HK-2 (cell line): Measurements from ENCODE around the gene LAMTOR4.
"Not testable (repeated sequence)": the region's sequence is repeated elsewhere in the genome, so short reads cannot be mapped to it uniquely, and the experiment has no call there.

Source experiments
- DNase-seq: peaks from one replicate; pipeline ENCODE4 v3.0.0-alpha.2; 2018; ENCODE audit not compliant: unreplicated experiment

The LAMTOR4 gene

DNA sequence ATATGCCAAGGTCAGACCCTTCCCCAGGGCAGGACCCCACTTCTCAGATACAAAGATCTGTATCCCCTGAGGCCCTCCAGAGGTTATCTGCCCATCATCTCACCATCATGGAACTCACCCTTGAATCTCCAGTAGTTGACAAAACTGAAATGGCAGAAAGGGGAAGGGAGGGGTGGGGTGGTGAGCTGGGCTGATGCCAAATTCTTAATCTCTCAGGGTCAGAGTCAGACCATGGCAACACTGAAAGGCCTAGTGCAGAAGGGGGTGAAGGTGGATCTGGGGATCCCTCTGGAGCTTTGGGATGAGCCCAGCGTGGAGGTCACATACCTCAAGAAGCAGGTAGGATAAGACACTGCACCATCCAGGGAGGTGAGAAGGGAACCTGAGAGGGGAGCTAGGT, 26.1 kb upstream of the LAMTOR4 start:
- no peak for DNase-seq

GRCh38 chr7:100124301-100125230, 24.2 kb upstream of the LAMTOR4 start:
- no peak for DNase-seq

- DNase-seq, result no peak
Observed at GRCh38 chr7:100126239-100126930, 22.3 kb upstream of the LAMTOR4 start.

DNA sequence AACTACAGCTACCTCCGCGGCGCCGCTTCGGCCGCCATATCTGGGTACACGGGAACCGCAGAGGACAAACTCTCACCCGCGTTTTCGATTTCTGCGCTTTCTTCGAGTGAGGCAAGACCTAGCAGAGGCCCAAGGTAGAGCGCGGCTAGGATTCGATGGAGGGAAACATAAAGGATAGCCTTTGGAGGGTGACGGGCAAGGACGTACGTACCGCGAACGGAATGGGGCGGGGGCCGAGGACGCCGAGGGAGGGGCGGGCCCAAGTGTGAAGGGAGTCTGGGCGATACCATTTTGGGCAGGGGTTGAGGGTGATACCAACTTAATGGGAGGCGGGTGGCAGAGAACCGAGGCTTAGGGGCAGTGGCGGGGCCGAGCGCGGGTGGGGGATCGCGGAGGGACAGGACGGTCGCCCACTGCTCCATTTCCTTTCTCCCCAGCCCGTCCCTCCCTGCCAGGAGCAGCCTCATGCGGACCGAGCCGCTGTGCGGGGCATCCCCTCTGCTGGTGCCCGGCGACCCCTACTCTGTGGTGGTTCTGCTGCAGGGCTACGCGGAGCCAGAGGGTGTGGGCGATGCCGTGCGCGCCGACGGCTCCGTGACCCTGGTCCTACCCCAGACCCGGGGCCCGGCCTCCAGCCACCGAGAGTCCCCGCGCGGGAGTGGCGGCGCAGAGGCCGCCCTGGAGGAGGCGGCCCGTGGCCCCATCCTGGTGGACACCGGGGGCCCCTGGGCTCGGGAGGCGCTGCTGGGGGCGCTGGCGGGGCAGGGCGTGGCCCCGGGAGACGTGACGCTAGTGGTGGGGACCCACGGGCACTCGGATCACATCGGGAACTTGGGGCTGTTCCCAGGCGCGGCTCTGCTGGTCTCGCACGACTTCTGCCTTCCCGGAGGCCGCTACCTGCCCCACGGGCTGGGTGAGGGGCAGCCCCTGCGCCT, 21.5 kb upstream of the LAMTOR4 start, which contains the start of gene MBLAC1:
TSS of gene MBLAC1 (plus strand) at position 37 of the 935 bp plus-strand sequence. CDS start at position 466, 429 bp downstream.
- DNase-seq, result peak; percentile 89

DNA sequence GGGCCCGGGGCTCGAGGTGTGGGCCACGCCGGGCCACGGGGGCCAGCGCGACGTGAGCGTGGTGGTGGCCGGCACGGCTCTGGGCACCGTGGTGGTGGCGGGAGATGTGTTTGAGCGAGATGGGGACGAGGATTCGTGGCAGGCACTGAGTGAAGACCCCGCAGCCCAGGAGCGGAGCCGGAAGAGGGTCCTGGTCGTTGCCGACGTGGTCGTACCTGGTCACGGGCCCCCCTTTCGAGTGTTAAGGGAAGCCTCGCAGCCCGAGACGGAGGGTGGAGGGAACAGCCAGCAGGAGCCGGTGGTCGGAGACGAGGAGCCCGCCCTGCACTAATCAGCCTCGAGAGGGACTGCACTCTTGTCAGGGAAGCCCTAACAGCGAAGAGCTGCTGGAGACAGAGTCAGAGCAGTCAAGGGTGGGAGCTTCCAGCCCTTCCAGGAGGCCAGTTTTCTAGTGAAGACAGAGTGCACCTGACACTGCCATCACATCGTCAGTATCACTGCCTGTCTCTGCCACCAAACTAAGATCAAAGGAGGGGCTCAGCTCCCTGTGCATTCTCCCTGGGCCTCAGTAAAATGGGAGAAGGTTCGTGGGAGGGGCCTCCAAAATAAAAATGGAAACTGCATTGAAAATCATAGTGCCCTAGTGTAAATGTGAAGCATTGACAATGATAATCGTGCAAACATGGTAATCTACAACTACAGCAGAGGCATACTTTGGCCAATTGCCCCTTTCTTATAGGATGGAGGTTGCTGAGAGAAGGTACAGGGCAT, 20.7 kb upstream of the LAMTOR4 start:
- no peak for DNase-seq

DNA sequence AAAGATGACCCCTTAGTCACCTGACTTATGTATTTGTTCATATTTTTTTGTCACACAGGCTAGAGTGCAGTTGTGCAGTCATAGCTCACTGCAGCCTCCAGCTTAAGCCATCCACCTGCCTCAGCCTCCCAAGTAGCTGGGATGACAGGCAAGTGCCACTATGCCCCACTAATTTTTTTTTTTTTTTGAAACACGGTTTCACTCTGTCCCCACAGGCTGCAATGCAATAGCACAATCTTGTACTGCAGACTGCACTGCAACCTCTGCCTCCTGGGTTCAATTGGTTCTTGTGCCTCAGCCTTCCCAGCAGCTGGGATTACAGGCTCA, 20.1 kb upstream of the LAMTOR4 start:
- no peak for DNase-seq

DNA sequence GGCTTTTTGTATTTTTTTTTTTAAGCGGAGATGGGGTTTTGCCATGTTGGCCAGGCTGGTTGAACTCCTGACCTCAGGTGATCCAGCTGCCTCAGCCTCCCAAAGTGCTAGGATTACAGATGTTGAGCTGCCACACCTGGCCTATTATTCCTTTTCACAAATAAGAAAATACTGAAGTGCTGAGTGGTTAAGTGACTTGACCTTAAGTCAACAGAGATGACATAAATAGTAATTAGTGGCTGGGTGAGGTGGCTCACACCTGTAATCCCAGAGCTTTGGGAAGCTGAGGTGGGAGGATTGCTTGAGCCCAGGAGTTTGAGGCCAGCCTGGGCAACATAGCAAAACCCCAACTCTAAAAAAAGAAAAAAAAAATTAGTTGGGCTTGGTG, 18.5 kb upstream of the LAMTOR4 start:
- DNase-seq, result not testable (repeated sequence)

DNA sequence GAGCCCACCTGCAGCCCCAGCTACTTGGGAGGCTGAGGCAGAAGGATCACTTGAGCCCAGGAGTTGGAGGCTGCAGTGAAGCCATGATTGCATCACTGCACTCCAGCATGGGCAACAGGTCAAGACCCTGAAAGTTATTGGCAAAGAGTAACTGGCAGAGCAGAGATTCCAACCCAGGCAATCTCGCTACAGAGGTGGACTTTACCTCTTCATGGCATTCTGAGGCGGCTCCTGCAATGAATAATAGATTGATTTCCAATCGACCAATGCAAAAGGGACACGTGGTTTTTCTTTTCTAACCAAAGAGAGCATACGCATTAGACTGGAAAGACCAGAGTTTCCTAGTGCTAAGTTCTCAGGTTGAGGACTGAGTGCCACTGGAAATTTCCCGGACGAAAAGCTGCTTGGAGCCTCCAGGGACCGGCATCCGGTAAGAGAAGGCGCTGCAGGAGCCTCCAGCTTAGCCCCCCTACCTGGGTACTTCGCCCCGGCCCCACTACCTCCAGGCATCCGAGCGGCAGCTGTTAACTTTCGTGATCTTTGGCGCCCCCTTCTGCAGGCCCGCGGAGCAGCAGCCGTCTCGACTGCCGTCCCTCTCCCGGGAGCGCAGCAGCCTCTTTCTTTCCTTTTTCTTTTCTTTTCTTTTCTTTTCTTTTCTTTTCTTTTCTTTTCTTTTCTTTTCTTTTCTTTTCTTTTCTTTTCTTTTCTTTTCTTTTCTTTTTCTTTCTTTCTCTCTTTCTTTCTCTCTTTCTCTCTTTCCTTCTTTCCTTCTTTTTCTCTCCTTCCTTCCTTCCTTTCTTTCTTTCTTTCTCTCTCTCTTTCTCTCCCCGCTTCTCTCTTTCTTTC, 17.9 kb upstream of the LAMTOR4 start:
- peak; percentile 78 for DNase-seq

DNA sequence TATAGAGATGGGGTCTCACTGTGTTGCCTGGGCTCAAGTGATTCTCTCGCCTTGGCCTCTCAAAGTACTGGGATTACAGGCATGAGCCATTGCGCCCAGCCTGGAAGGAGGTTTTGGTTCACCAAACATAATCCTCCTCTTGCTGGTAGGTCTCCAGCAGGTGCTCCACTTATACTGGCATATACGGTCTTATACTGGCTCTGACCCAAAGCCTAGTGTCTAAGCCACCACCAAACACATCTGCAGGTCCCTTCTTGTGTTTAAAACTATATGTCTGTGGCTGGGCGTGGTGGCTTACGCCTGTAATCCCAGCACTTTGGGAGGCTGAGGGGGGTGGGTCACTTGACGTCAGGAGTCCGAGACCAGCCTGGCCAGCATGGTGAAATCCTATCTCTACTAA, 16.6 kb upstream of the LAMTOR4 start:
- DNase-seq, result no peak

GRCh38 chr7:100132697-100133151, 16.0 kb upstream of the LAMTOR4 start:
- peak; percentile 59 for DNase-seq

DNA sequence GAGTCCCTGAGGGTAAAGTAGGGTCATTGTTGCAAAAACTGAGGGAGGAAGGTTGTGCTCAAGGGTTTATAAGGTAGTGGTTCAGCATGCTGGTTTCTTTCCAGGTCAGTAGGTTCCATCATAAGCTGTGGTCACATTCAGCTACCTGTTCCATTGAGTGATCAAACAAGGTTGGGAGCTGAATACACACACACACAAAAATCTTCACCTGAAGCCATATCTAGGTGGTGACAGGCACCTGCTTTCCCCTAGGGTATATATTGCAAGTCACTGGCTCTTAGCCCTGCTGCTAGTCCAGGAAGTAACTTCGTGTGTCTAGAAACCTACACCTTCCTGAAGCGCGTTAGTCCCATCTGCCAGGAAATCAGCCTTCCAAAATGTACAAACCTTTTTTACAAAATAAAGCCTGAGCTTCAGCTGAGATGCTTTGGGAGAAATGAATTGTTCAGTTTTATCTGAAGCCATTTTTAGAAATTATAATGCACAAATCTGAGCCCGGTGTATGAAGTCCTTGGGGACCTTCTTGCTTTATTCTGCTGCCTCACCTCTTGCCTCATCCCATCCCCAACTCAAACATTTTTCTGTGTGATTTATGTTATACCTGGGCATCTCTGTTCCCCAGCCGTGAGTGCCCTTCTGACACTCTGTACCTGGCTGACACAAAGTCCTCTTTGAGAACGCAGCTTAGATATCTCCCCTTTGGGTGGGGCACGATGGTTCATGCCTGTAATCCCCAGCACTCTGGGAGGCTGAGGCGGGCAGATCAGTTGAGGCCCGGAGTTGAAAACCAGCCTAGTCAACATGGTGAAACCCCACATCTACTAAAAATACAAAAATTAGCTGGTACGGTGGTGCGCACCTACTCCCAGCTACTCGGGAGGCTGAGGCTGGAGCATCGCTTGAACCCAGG, 10.6 kb upstream of the LAMTOR4 start:
- DNase-seq, result no peak

GRCh38 chr7:100141555-100141949, 7.2 kb upstream of the LAMTOR4 start:
- DNase-seq, result no peak

DNA sequence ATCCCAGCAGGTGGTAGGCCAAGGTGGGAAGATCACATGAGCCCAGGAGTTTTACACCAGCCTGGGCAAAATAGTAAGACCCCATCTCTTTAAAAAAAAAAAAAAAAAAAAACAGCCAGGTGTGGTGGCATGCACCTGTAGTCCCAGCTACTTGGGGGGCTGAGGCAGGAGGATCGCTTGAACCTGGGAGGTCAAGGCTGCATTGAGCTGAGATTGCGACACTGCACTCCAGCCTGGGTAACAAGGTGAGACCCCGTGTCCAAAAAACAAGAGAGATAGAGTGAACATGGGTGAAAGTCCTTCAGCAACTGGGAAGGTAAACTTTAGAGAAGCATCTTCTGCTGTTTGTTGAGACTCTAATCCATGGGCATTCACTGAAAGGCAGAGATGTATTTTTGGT, 6.3 kb upstream of the LAMTOR4 start:
- DNase-seq, result no peak

GRCh38 chr7:100146350-100146749, 2.4 kb upstream of the LAMTOR4 start:
- not testable (repeated sequence) for DNase-seq

- DNase-seq, result no peak
Observed at GRCh38 chr7:100147278-100147677, 1.4 kb upstream of the LAMTOR4 start.

GRCh38 chr7:100148225-100148558, 526 bp upstream of the LAMTOR4 start:
- no peak for DNase-seq

DNA sequence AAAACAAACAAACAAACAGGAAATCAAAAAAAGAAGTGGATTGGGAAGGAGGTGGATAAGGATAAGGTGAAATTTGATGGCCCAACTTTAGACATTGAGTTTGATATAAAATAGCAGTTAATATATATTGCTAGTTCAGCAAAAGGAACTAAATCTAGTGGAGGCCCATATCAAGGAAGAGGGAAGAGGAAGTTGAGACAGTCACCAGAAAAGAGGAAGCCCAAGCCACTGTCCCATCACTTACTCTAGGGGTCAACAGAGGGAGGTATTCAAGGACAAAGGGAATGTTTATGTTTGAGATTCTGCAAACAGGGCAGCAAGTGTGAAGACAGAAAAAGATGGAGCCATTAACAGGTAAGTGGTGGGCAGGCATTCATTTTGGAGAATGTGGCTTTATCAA, 3.7 kb downstream of the LAMTOR4 start:
- no peak for DNase-seq

- no peak for DNase-seq
Observed at GRCh38 chr7:100152937-100153666, 4.4 kb downstream of the LAMTOR4 start.
